Measurements from ENCODE around the gene SV2C.

Gene SV2C

GRCh38 chr5:76277736-76278135 is 194.6 kb downstream of the SV2C start:
- no peaks in the 10 kb centered on the region for H3K27me3 ChIP-seq (ENCODE audit: insufficient read depth, low read length, poor library complexity)
- DNase-seq (no peak), ATAC-seq (ENCODE audit: insufficient read depth, low read depth) (no peak)
- H2AFZ ChIP-seq (ENCODE audit: low read depth, low read length): no peak overlapping the region
- H3K79me2 ChIP-seq (ENCODE audit: insufficient read depth, low read length): no peaks in the 10 kb centered on the region
- no peaks in the 10 kb centered on the region for H3K36me3 ChIP-seq (ENCODE audit: insufficient read depth, low read length)
- H3K4me2 ChIP-seq (ENCODE audit: insufficient read depth, low read length): no peak overlapping the region
- H3K4me3 ChIP-seq (ENCODE audit: low read depth in 1 of 2, low read length in 2 of 2): no peak overlapping the region
- TF ChIP-seq EZH2 (IDR thresholded peaks at IDR 0.05; ENCODE audit: borderline replicate concordance, low read depth, low read length, severe bottlenecking): no peak
- no peak for TF ChIP-seq CTCF (IDR thresholded peaks at IDR 0.05; ENCODE audit: borderline replicate concordance, extremely low read depth, low read length, poor library complexity, severe bottlenecking)
- no peaks in the 10 kb centered on the region for H3K9me3 ChIP-seq (ENCODE audit: insufficient read depth, low read length, severe bottlenecking)
- H3K9ac ChIP-seq (ENCODE audit: low read depth, low read length): no peak overlapping the region
- H4K20me1 ChIP-seq (ENCODE audit: insufficient read depth, low read length): no peaks in the 10 kb centered on the region
- H3K4me1 ChIP-seq (ENCODE audit: insufficient read depth, low read length): no peaks in the 10 kb centered on the region
- H3K27ac ChIP-seq (ENCODE audit: low read length): no peak overlapping the region

GRCh38 chr5:76278261-76278789 is 195.1 kb downstream of the SV2C start:
- DNase-seq: no peak
- Histone ChIP-seq H3K9ac (ENCODE audit: low read depth, low read length) (no peak overlapping the region), H3K9me3 (ENCODE audit: insufficient read depth, low read length, severe bottlenecking) (no peaks in the 10 kb centered on the region), H2AFZ (ENCODE audit: low read depth, low read length) (no peak overlapping the region), H3K4me3 (ENCODE audit: low read depth in 1 of 2, low read length in 2 of 2) (no peak overlapping the region), H3K36me3 (ENCODE audit: insufficient read depth, low read length) (no peaks in the 10 kb centered on the region), H3K4me1 (ENCODE audit: insufficient read depth, low read length) (no peaks in the 10 kb centered on the region), H3K4me2 (ENCODE audit: insufficient read depth, low read length) (no peak overlapping the region), H4K20me1 (ENCODE audit: insufficient read depth, low read length) (no peaks in the 10 kb centered on the region), H3K79me2 (ENCODE audit: insufficient read depth, low read length) (no peaks in the 10 kb centered on the region), H3K27me3 (ENCODE audit: insufficient read depth, low read length, poor library complexity) (no peaks in the 10 kb centered on the region), H3K27ac (ENCODE audit: low read length) (no peak overlapping the region)
- TF ChIP-seq CTCF (IDR thresholded peaks at IDR 0.05; ENCODE audit: borderline replicate concordance, extremely low read depth, low read length, poor library complexity, severe bottlenecking) (no peak), EZH2 (IDR thresholded peaks at IDR 0.05; ENCODE audit: borderline replicate concordance, low read depth, low read length, severe bottlenecking) (no peak)
- no peak for ATAC-seq (ENCODE audit: insufficient read depth, low read depth)

- TF ChIP-seq CTCF (IDR thresholded peaks at IDR 0.05; ENCODE audit: borderline replicate concordance, extremely low read depth, low read length, poor library complexity, severe bottlenecking): no peak
- TF ChIP-seq EZH2 (IDR thresholded peaks at IDR 0.05; ENCODE audit: borderline replicate concordance, low read depth, low read length, severe bottlenecking): no peak
- Histone ChIP-seq H3K79me2 (ENCODE audit: insufficient read depth, low read length) (no peaks in the 10 kb centered on the region), H3K9me3 (ENCODE audit: insufficient read depth, low read length, severe bottlenecking) (no peaks in the 10 kb centered on the region), H3K4me2 (ENCODE audit: insufficient read depth, low read length) (no peak overlapping the region), H3K4me1 (ENCODE audit: insufficient read depth, low read length) (no peaks in the 10 kb centered on the region), H2AFZ (ENCODE audit: low read depth, low read length) (no peak overlapping the region), H3K9ac (ENCODE audit: low read depth, low read length) (no peak overlapping the region), H4K20me1 (ENCODE audit: insufficient read depth, low read length) (no peaks in the 10 kb centered on the region), H3K27ac (ENCODE audit: low read length) (no peak overlapping the region), H3K27me3 (ENCODE audit: insufficient read depth, low read length, poor library complexity) (no peaks in the 10 kb centered on the region), H3K4me3 (ENCODE audit: low read depth in 1 of 2, low read length in 2 of 2) (no peak overlapping the region), H3K36me3 (ENCODE audit: insufficient read depth, low read length) (no peaks in the 10 kb centered on the region)
- no peak for DNase-seq
- no peak for ATAC-seq (ENCODE audit: insufficient read depth, low read depth)
These were observed 197.3 kb downstream of the SV2C start for GRCh38 chr5:76280494-76280893.

GRCh38 chr5:76283670-76284069 is 200.5 kb downstream of the SV2C start:
- Histone ChIP-seq H3K9me3 (ENCODE audit: insufficient read depth, low read length, severe bottlenecking) (no peaks in the 10 kb centered on the region), H3K36me3 (ENCODE audit: insufficient read depth, low read length) (no peaks in the 10 kb centered on the region), H3K4me3 (ENCODE audit: low read depth in 1 of 2, low read length in 2 of 2) (no peak overlapping the region), H3K9ac (ENCODE audit: low read depth, low read length) (no peak overlapping the region), H3K4me1 (ENCODE audit: insufficient read depth, low read length) (no peaks in the 10 kb centered on the region), H3K27me3 (ENCODE audit: insufficient read depth, low read length, poor library complexity) (no peaks in the 10 kb centered on the region), H3K27ac (ENCODE audit: low read length) (no peak overlapping the region), H3K4me2 (ENCODE audit: insufficient read depth, low read length) (no peak overlapping the region), H2AFZ (ENCODE audit: low read depth, low read length) (no peak overlapping the region), H3K79me2 (ENCODE audit: insufficient read depth, low read length) (no peaks in the 10 kb centered on the region), H4K20me1 (ENCODE audit: insufficient read depth, low read length) (no peaks in the 10 kb centered on the region)
- TF ChIP-seq CTCF (IDR thresholded peaks at IDR 0.05; ENCODE audit: borderline replicate concordance, extremely low read depth, low read length, poor library complexity, severe bottlenecking) (no peak), EZH2 (IDR thresholded peaks at IDR 0.05; ENCODE audit: borderline replicate concordance, low read depth, low read length, severe bottlenecking) (no peak)
- DNase-seq (no peak), ATAC-seq (ENCODE audit: insufficient read depth, low read depth) (no peak)
